HCT116 (cell line): Measurements from ENCODE around the gene ALCAM. TPM values are rescaled to one million over a fixed set of nuclear protein-coding genes. Genes with fewer than 3 reads are reported as not detected.

Source experiments
- ATAC-seq: fragments of 200-7000 bp; cut with Tn5 transposase; 2 replicates; pipeline ENCODE4 v1.9.1; 2020; ENCODE audit warnings: mild to moderate bottlenecking, moderate library complexity
- BruUV-seq: library from RNA; stranded (reverse); fragments of 400-500 nt; replicated peaks from 2 replicates; lab custom pipeline; 2021; lab: Mats Ljungman, UMichigan
- CTCF ChIA-PET: fragments of 300-600 bp; sonication (Branson Sonifier 250); formaldehyde crosslinking; loops from one replicate; lab custom pipeline; 2021; ENCODE audit warnings: antibody characterized with exemption; lab: Charles Lee
- POLR2A ChIA-PET: fragments of 300-600, 350-600 bp; sonication (Branson Sonifier 250); formaldehyde crosslinking; loops from one replicate; lab custom pipeline; 2021; ENCODE audit warnings: antibody characterized with exemption; lab: Charles Lee
- RAD21 ChIA-PET, 2 experiments: fragments of 300-600 bp; sonication (Branson Sonifier 250); formaldehyde crosslinking; loops; one replicate each; lab custom pipeline; 2023; ENCODE audit warnings: low total read pairs in 2 of 2; ENCODE audit not compliant: uncharacterized antibody in 2 of 2, unreplicated experiment in 2 of 2, low non-redundant PET in 1 of 2; lab: Charles Lee
- DNase-seq: peaks from one replicate; pipeline ENCODE4 v3.0.0-alpha.2; 2010; ENCODE audit warnings: low read depth, low spot score
- H2AFZ ChIP-seq: fragments of 200-600 bp; shearing (Covaris generic), sonication (generic); 2 replicates; pipeline ENCODE4 v1.6.1; 2017; ENCODE audit warnings: low read depth, mixed run types, mixed read lengths, antibody characterized with exemption, low read length; ENCODE audit not compliant: poor library complexity, severe bottlenecking
- H3K27ac ChIP-seq: 2 replicates; pipeline ENCODE4 v1.5.1; 2012; ENCODE audit warnings: low read depth, low read length
- H3K27me3 ChIP-seq: fragments of 200-600 bp; sonication (generic); 2 replicates; pipeline ENCODE4 v1.6.1; 2016; ENCODE audit warnings: mixed run types, low read length, mixed read lengths; ENCODE audit not compliant: insufficient read depth
- H3K36me3 ChIP-seq, 2 experiments: fragments of 200-500 bp in 1 of 2; fragments of 200-600 bp in 1 of 2; sonication (Bioruptor generic) in 1 of 2; sonication (generic) in 1 of 2; 2 replicates each; pipeline versions ENCODE4 v1.5.1 to v1.6.1; 2014 to 2016; ENCODE audit warnings: low read length in 2 of 2, inconsistent platforms in 1 of 2, mixed read lengths in 1 of 2, mixed run types in 1 of 2; ENCODE audit not compliant: insufficient read depth in 2 of 2, control insufficient read depth in 1 of 2
- H3K4me1 ChIP-seq, 2 experiments: fragments of 200-600 bp in 1 of 2; sonication (generic) in 1 of 2; 2 replicates each; pipeline versions ENCODE4 v1.5.1 to v1.6.1; 2012 to 2017; ENCODE audit warnings: low read length in 2 of 2, inconsistent platforms in 1 of 2, mild to moderate bottlenecking in 1 of 2, mixed read lengths in 1 of 2, mixed run types in 1 of 2, moderate library complexity in 1 of 2; ENCODE audit not compliant: insufficient read depth in 2 of 2, control insufficient read depth in 1 of 2
- H3K4me2 ChIP-seq: fragments of 200-600 bp; sonication (generic); 2 replicates; pipeline ENCODE4 v1.6.1; 2017; ENCODE audit warnings: mixed run types, low read length, mixed read lengths
- H3K4me3 ChIP-seq, 2 experiments: fragments of 200-600 bp in 1 of 2; sonication (generic) in 1 of 2; replicated peaks in 1 of 2; 2 replicates each; pipeline ENCODE4 v1.5.1; 2011 to 2016; ENCODE audit warnings: low read length in 2 of 2, control low read depth in 1 of 2, low read depth in 1 of 2, mild to moderate bottlenecking in 1 of 2, mixed read lengths in 1 of 2, mixed run types in 1 of 2
- H3K79me2 ChIP-seq: fragments of 200-600 bp; sonication (generic); 2 replicates; pipeline ENCODE4 v1.6.1; 2017; ENCODE audit warnings: mild to moderate bottlenecking, mixed run types, low read length, moderate library complexity, mixed read lengths; ENCODE audit not compliant: insufficient read depth
- H3K9ac ChIP-seq: fragments of 200-600 bp; sonication (generic); 2 replicates; pipeline ENCODE4 v1.6.1; 2016; ENCODE audit warnings: low read length, mixed read lengths
- H3K9me2 ChIP-seq: fragments of 200-600 bp; sonication (generic), shearing (Covaris generic); 2 replicates; pipeline ENCODE4 v1.6.1; 2017; ENCODE audit warnings: mixed run types, mild to moderate bottlenecking, moderate library complexity; ENCODE audit not compliant: insufficient read depth
- H3K9me3 ChIP-seq, 2 experiments: fragments of 200-500 bp in 1 of 2; fragments of 200-600 bp in 1 of 2; sonication (Bioruptor generic) in 1 of 2; sonication (generic) in 1 of 2; 2 replicates each; pipeline ENCODE4 v1.6.1; 2014 to 2017; ENCODE audit warnings: low read length in 2 of 2, mixed read lengths in 2 of 2, inconsistent platforms in 1 of 2, low read depth in 1 of 2, mild to moderate bottlenecking in 1 of 2, mixed run types in 1 of 2, moderate library complexity in 1 of 2; ENCODE audit not compliant: control insufficient read depth in 1 of 2, insufficient read depth in 1 of 2
- H4K20me1 ChIP-seq: fragments of 200-600 bp; sonication (generic), shearing (Covaris generic); 2 replicates; pipeline ENCODE4 v1.6.1; 2017; ENCODE audit warnings: mixed run types, mild to moderate bottlenecking, moderate library complexity; ENCODE audit not compliant: insufficient read depth
- CBX3 ChIP-seq: IDR thresholded peaks from 2 replicates; pipeline ENCODE4 v1.6.1; 2012; ENCODE audit warnings: low read depth
- CEBPB ChIP-seq: IDR thresholded peaks from 2 replicates; pipeline ENCODE4 v1.6.1; 2012; ENCODE audit warnings: low read depth
- EGR1 ChIP-seq: IDR thresholded peaks from 2 replicates; pipeline ENCODE4 v1.6.1; 2012; ENCODE audit warnings: low read depth
- FOSL1 ChIP-seq: IDR thresholded peaks from 2 replicates; pipeline ENCODE4 v1.6.1; 2012; ENCODE audit warnings: low read depth
- JUND ChIP-seq: IDR thresholded peaks from 2 replicates; pipeline ENCODE4 v1.6.1; 2012
- POLR2A ChIP-seq: IDR thresholded peaks from 2 replicates; pipeline ENCODE4 v1.7.0; 2011; ENCODE audit warnings: borderline replicate concordance; ENCODE audit not compliant: insufficient read depth, insufficient read length; ENCODE audit errors: extremely low read depth
- SP1 ChIP-seq: IDR thresholded peaks from 2 replicates; pipeline ENCODE4 v1.6.1; 2012; ENCODE audit warnings: low read depth
- SRF ChIP-seq: IDR thresholded peaks from 2 replicates; pipeline ENCODE4 v1.6.1; 2012; ENCODE audit warnings: low read depth
- YY1 ChIP-seq: IDR thresholded peaks from 2 replicates; pipeline ENCODE4 v1.6.1; 2011; ENCODE audit warnings: low read length, low read depth, moderate library complexity, mild to moderate bottlenecking; ENCODE audit not compliant: insufficient replicate concordance; ENCODE audit errors: extremely low read depth
- ZBTB33 ChIP-seq: IDR thresholded peaks from 2 replicates; pipeline ENCODE4 v1.6.1; 2011; ENCODE audit warnings: mild to moderate bottlenecking, low read length, moderate library complexity; ENCODE audit not compliant: insufficient replicate concordance; ENCODE audit errors: extremely low read depth
- ZFX ChIP-seq: fragments of 450-650 bp; IDR thresholded peaks from 2 replicates; pipeline ENCODE4 v1.6.1; 2017
- intact Hi-C: fragments of 100-400 bp; cut with micrococcal nuclease; formaldehyde crosslinking; loops from 2 replicates; pipeline ENCODE4 v1.10.0; 2022
- total RNA-seq: library from RNA; stranded (reverse); gene quantifications from one replicate; pipeline ENCODE4 v1.2.1, GENCODE V29; 2021; ENCODE audit not compliant: unreplicated experiment
- TF ChIP-seq, protein P1 (sequence below): IDR thresholded peaks from 2 replicates; pipeline ENCODE4 v1.6.1; 2012; ENCODE audit warnings: low read depth

The ALCAM gene
- total RNA-seq, 1 experiment from 2014 or later = 56.7 TPM

GRCh38 chr3:105496343-105496742 is 129.6 kb downstream of the ALCAM start:
- H4K20me1 ChIP-seq = no peaks in the 10 kb centered on the region
- no peaks in the 10 kb centered on the region for H3K4me1 ChIP-seq
- no TSS peak for BruUV-seq
- H3K27ac ChIP-seq = no peak overlapping the region
- ChIA-PET RAD21 (no interaction called here), CTCF (no interaction called here)
- H3K9ac ChIP-seq = no peak overlapping the region
- TF ChIP-seq CEBPB (no peak), YY1 (no peak), POLR2A (no peak), SP1 (no peak), FOSL1 (no peak), CBX3 (no peak), ZFX (no peak), JUND (no peak), EGR1 (no peak), ZBTB33 (no peak), SRF (no peak)
- TF ChIP-seq, protein P1, sequence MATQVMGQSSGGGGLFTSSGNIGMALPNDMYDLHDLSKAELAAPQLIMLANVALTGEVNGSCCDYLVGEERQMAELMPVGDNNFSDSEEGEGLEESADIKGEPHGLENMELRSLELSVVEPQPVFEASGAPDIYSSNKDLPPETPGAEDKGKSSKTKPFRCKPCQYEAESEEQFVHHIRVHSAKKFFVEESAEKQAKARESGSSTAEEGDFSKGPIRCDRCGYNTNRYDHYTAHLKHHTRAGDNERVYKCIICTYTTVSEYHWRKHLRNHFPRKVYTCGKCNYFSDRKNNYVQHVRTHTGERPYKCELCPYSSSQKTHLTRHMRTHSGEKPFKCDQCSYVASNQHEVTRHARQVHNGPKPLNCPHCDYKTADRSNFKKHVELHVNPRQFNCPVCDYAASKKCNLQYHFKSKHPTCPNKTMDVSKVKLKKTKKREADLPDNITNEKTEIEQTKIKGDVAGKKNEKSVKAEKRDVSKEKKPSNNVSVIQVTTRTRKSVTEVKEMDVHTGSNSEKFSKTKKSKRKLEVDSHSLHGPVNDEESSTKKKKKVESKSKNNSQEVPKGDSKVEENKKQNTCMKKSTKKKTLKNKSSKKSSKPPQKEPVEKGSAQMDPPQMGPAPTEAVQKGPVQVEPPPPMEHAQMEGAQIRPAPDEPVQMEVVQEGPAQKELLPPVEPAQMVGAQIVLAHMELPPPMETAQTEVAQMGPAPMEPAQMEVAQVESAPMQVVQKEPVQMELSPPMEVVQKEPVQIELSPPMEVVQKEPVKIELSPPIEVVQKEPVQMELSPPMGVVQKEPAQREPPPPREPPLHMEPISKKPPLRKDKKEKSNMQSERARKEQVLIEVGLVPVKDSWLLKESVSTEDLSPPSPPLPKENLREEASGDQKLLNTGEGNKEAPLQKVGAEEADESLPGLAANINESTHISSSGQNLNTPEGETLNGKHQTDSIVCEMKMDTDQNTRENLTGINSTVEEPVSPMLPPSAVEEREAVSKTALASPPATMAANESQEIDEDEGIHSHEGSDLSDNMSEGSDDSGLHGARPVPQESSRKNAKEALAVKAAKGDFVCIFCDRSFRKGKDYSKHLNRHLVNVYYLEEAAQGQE = no peak
- TF ChIP-seq, all 23 proteins: peak for 0
- no peak overlapping the region for H2AFZ ChIP-seq
- no peaks in the 10 kb centered on the region for H3K27me3 ChIP-seq
- H3K4me2 ChIP-seq = no peak overlapping the region
- POLR2A ChIA-PET = no interaction called here
- intact Hi-C loops = no loop called here
- no peaks in the 10 kb centered on the region; the same call in 1 of the 2 replicates for H3K79me2 ChIP-seq
- H3K9me3 ChIP-seq = peaks cover 0 to 2% of the 10 kb centered on the region in 2 experiments; a peak in 1 of 4 replicates
- ATAC-seq = no peak
- H3K4me3 ChIP-seq = no peak overlapping the region
- DNase-seq = no peak
- peaks cover 0 to 2% of the 10 kb centered on the region in 2 experiments; a peak in 1 of 4 replicates for H3K36me3 ChIP-seq
- no peaks in the 10 kb centered on the region for H3K9me2 ChIP-seq
